HG02798 (cell line): ENCODE measurements around the gene ABHD12B.
"Not testable (repeated sequence)": the region's sequence is repeated elsewhere in the genome, so short reads cannot be mapped to it uniquely, and the experiment has no call there.

ENCODE experiments used
- ATAC-seq: cut with Tn5 transposase; IDR thresholded peaks from one replicate; pipeline ENCODE4 v1.9.1; 2021; ENCODE audit warnings: mild to moderate bottlenecking; ENCODE audit not compliant: unreplicated experiment, poor library complexity

Gene ABHD12B

GRCh38 chr14:50932156-50932555 is 60.3 kb downstream of the ABHD12B start:
- no peak for ATAC-seq

GRCh38 chr14:50932592-50933495 is 61.0 kb downstream of the ABHD12B start:
- no peak for ATAC-seq

GRCh38 chr14:50935126-50936015 is 63.5 kb downstream of the ABHD12B start:
- ATAC-seq = no peak

GRCh38 chr14:50936016-50936340 is 64.1 kb downstream of the ABHD12B start:
- no peak for ATAC-seq

GRCh38 chr14:50936882-50937281 is 65.0 kb downstream of the ABHD12B start:
- ATAC-seq = no peak

GRCh38 chr14:50937325-50937724 is 65.5 kb downstream of the ABHD12B start:
- no peak for ATAC-seq

GRCh38 chr14:50937800-50938199 is 65.9 kb downstream of the ABHD12B start:
- ATAC-seq = no peak

GRCh38 chr14:50941151-50941550 is 69.3 kb downstream of the ABHD12B start:
- no peak for ATAC-seq

- ATAC-seq = not testable (repeated sequence)
These were observed 69.8 kb downstream of the ABHD12B start for GRCh38 chr14:50941638-50942037.

GRCh38 chr14:50943261-50943942 is 71.5 kb downstream of the ABHD12B start:
- ATAC-seq = no peak

- peak; percentile 77 for ATAC-seq
These were observed 72.2 kb downstream of the ABHD12B start, which contains the start of gene PYGL for GRCh38 chr14:50943943-50944646. Gene PYGL (minus strand): TSS chr14:50944483. CDS start chr14:50944403, 80 bp downstream.

GRCh38 chr14:50944647-50945413 is 73.0 kb downstream of the ABHD12B start:
- no peak for ATAC-seq

- no peak for ATAC-seq
These were observed 74.5 kb downstream of the ABHD12B start for GRCh38 chr14:50946234-50946935.

- ATAC-seq = no peak
These were observed 75.6 kb downstream of the ABHD12B start for GRCh38 chr14:50947446-50947845.

- ATAC-seq = no peak
These were observed 76.4 kb downstream of the ABHD12B start for GRCh38 chr14:50948205-50948604.

- no peak for ATAC-seq
These were observed 79.2 kb downstream of the ABHD12B start for GRCh38 chr14:50951032-50951431.

GRCh38 chr14:50953502-50953901 is 81.6 kb downstream of the ABHD12B start:
- ATAC-seq = no peak
